ENCODE measurements around the gene FGF12. TPM values are rescaled to one million over a fixed set of nuclear protein-coding genes. Genes with fewer than 3 reads are reported as not detected.
A peak's percentile ranks its signal among the peaks of the same experiment; 100 is the strongest.

FGF12 gene
- total RNA-seq, 1 experiment from 2014 or later, result 0.09 TPM

DNA sequence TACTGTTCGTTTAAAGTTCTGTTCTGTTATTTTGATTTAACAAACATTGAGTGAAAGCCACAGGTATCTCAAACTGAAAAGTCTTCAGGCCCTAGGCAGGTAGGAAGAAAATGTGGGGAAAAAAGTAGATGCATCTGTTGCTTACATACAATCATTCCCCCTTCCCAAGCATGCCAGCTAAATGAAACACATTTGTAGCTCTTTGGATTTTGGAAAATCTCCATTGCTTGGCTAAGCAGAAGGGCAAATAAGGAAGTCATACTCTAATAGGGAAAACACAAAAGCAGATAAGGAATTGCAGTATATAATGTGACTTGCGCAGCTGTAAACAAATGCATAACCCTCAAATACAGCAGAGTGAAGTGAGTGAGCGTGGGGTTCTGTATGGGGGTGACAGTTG, 375.9 kb downstream of the FGF12 start:
- POLR2A ChIA-PET, result interaction anchor here (1.0 kb wide), 1 partner anchor 20 kb away, joined by 3 read pairs; no protein-coding TSS in a partner anchor
- no peak overlapping the region for H3K27ac Mint-ChIP-seq (ENCODE audit: low read depth, unreplicated experiment)
- H3K4me3 Mint-ChIP-seq (ENCODE audit: unreplicated experiment), result no peak overlapping the region
- H3K36me3 Mint-ChIP-seq (ENCODE audit: insufficient read depth, unreplicated experiment), result no peaks in the 10 kb centered on the region
- no peaks in the 10 kb centered on the region for H3K4me1 Mint-ChIP-seq (ENCODE audit: insufficient read depth, unreplicated experiment)
- intact Hi-C loops (cut with micrococcal nuclease), result no loop called here
- TF ChIP-seq CTCF (IDR thresholded peaks at IDR 0.05; ENCODE audit: unreplicated experiment), result no peak
- H3K9me3 Mint-ChIP-seq (ENCODE audit: unreplicated experiment), result no peaks in the 10 kb centered on the region
- H3K27me3 Mint-ChIP-seq (ENCODE audit: insufficient read depth, unreplicated experiment), result peaks cover 19% of the 10 kb centered on the region
- CTCF ChIA-PET, result interaction anchor here (0.6 to 1.8 kb wide), 3 partner anchors 9 to 360 kb away, joined by 4 to 5 read pairs (median 4); no protein-coding TSS in a partner anchor
- no peak for DNase-seq (ENCODE audit: unreplicated experiment)
- no TSS peak for BruUV-seq (replicated peaks)

- intact Hi-C loops (cut with micrococcal nuclease), result no loop called here
- Mint-ChIP-seq H3K4me1 (ENCODE audit: insufficient read depth, unreplicated experiment) (no peaks in the 10 kb centered on the region), H3K9me3 (ENCODE audit: unreplicated experiment) (no peaks in the 10 kb centered on the region), H3K36me3 (ENCODE audit: insufficient read depth, unreplicated experiment) (no peaks in the 10 kb centered on the region), H3K4me3 (ENCODE audit: unreplicated experiment) (no peak overlapping the region), H3K27me3 (ENCODE audit: insufficient read depth, unreplicated experiment) (peaks cover 66% of the 10 kb centered on the region), H3K27ac (ENCODE audit: low read depth, unreplicated experiment) (no peak overlapping the region)
- no TSS peak for BruUV-seq (replicated peaks)
- no peak for DNase-seq (ENCODE audit: unreplicated experiment)
- TF ChIP-seq CTCF (IDR thresholded peaks at IDR 0.05; ENCODE audit: unreplicated experiment), result no peak
- CTCF ChIA-PET, result interaction anchor here (0.6 kb wide), 1 partner anchor 89 kb away, joined by 3 read pairs; no protein-coding TSS in a partner anchor
- POLR2A ChIA-PET, result interaction anchor here (1.2 to 1.3 kb wide), 2 partner anchors 9 to 31 kb away, joined by 3 to 5 read pairs; no protein-coding TSS in a partner anchor
These were observed 387.3 kb downstream of the FGF12 start for GRCh38 chr3:192340031-192340430.

GRCh38 chr3:192339214-192339613, 388.1 kb downstream of the FGF12 start:
- Mint-ChIP-seq H3K4me3 (ENCODE audit: unreplicated experiment) (no peak overlapping the region), H3K36me3 (ENCODE audit: insufficient read depth, unreplicated experiment) (no peaks in the 10 kb centered on the region), H3K9me3 (ENCODE audit: unreplicated experiment) (no peaks in the 10 kb centered on the region), H3K27me3 (ENCODE audit: insufficient read depth, unreplicated experiment) (peaks cover 74% of the 10 kb centered on the region), H3K4me1 (ENCODE audit: insufficient read depth, unreplicated experiment) (no peaks in the 10 kb centered on the region), H3K27ac (ENCODE audit: low read depth, unreplicated experiment) (no peak overlapping the region)
- ChIA-PET POLR2A (interaction anchor here (0.6 to 1.2 kb wide), 3 partner anchors 28 to 32 kb away, joined by 3 to 5 read pairs (median 3); no protein-coding TSS in a partner anchor), CTCF (interaction anchor here (1.1 kb wide), 1 partner anchor 820 kb away, joined by 3 read pairs; no protein-coding TSS in a partner anchor)
- no peak for DNase-seq (ENCODE audit: unreplicated experiment)
- no peak for TF ChIP-seq CTCF (IDR thresholded peaks at IDR 0.05; ENCODE audit: unreplicated experiment)
- intact Hi-C loops (cut with micrococcal nuclease), result loop anchor here (10.0 kb wide), 1 partner anchor 924 kb away; no protein-coding TSS in a partner anchor
- BruUV-seq (replicated peaks), result no TSS peak

- Mint-ChIP-seq H3K27me3 (ENCODE audit: insufficient read depth, unreplicated experiment) (peaks cover 91% of the 10 kb centered on the region), H3K36me3 (ENCODE audit: insufficient read depth, unreplicated experiment) (no peaks in the 10 kb centered on the region), H3K9me3 (ENCODE audit: unreplicated experiment) (no peaks in the 10 kb centered on the region), H3K27ac (ENCODE audit: low read depth, unreplicated experiment) (no peak overlapping the region), H3K4me3 (ENCODE audit: unreplicated experiment) (no peak overlapping the region), H3K4me1 (ENCODE audit: insufficient read depth, unreplicated experiment) (no peaks in the 10 kb centered on the region)
- POLR2A ChIA-PET, result no interaction called here
- TF ChIP-seq CTCF (IDR thresholded peaks at IDR 0.05; ENCODE audit: unreplicated experiment), result no peak
- intact Hi-C loops (cut with micrococcal nuclease), result loop anchor here (10.0 kb wide), 1 partner anchor 921 kb away; no protein-coding TSS in a partner anchor
- DNase-seq (ENCODE audit: unreplicated experiment), result peak; percentile 6
- BruUV-seq (replicated peaks), result no TSS peak
- CTCF ChIA-PET, result interaction anchor here (1.0 to 2.3 kb wide), 3 partner anchors 87 to 917 kb away, joined by 3 to 6 read pairs (median 4); no protein-coding TSS in a partner anchor
These were observed 391.1 kb downstream of the FGF12 start for GRCh38 chr3:192336286-192336685.

Data from MCF 10A (cell line).